HepG2 (cell line): ENCODE results near the gene PHYH. TPM values are rescaled to one million over a fixed set of nuclear protein-coding genes. Genes with fewer than 3 reads are reported as not detected.

ENCODE experiments used
- AHR ChIP-seq: IDR thresholded peaks from 2 replicates; pipeline ENCODE4 v1.6.1; 2018; ENCODE audit warnings: missing genetic modification reagents, missing compliant biosample characterization
- ATF7-NPFF ChIP-seq: sonication (generic); formaldehyde crosslinking; IDR thresholded peaks from 2 replicates; pipeline ENCODE4 v1.8.1; 2023; ENCODE audit warnings: mild to moderate bottlenecking, low read depth, missing genetic modification reagents, moderate library complexity
- DBP ChIP-seq: sonication (generic); formaldehyde crosslinking; IDR thresholded peaks from 2 replicates; pipeline ENCODE4 v1.4.0; 2020; ENCODE audit warnings: missing genetic modification reagents; ENCODE audit errors: not compliant biosample characterization
- ETV5 ChIP-seq: IDR thresholded peaks from 2 replicates; pipeline ENCODE4 v1.6.1; 2018; ENCODE audit warnings: missing biosample characterization, missing genetic modification reagents, inconsistent platforms, borderline replicate concordance
- HDAC6 ChIP-seq: fragments of 200-600 bp; sonication (generic); IDR thresholded peaks from 2 replicates; pipeline ENCODE4 v1.7.0; 2017; ENCODE audit warnings: mild to moderate bottlenecking, antibody characterized with exemption, low read length, low read depth
- HINFP ChIP-seq: sonication (generic); formaldehyde crosslinking; IDR thresholded peaks from 2 replicates; pipeline ENCODE4 v1.4.0; 2020; ENCODE audit warnings: low read depth, mild to moderate bottlenecking, missing genetic modification reagents
- MXD1 ChIP-seq: sonication (generic); formaldehyde crosslinking; IDR thresholded peaks from 2 replicates; pipeline ENCODE4 v1.4.0; 2020; ENCODE audit warnings: mild to moderate bottlenecking, missing genetic modification reagents
- PAX8 ChIP-seq: sonication (generic); formaldehyde crosslinking; IDR thresholded peaks from 2 replicates; pipeline ENCODE4 v1.8.0; 2022; ENCODE audit warnings: mild to moderate bottlenecking, missing genetic modification reagents, borderline replicate concordance
- PCBP2 ChIP-seq: fragments of 200-400 bp; formaldehyde crosslinking; optimal IDR thresholded peaks from 2 replicates; pipeline ENCODE3; 2018; ENCODE audit warnings: low read length, low read depth; ENCODE audit not compliant: poor library complexity, severe bottlenecking
- POLR2A ChIP-seq, 2 experiments: IDR thresholded peaks; 2 replicates each; pipeline ENCODE4 v1.6.1; 2011; ENCODE audit warnings: low read depth in 2 of 2, low read length in 2 of 2, mild to moderate bottlenecking in 1 of 2, moderate library complexity in 1 of 2; ENCODE audit not compliant: insufficient read depth in 1 of 2
- REL ChIP-seq: sonication (generic); formaldehyde crosslinking; conservative IDR thresholded peaks from 2 replicates; pipeline ENCODE4 v1.8.0; 2022; ENCODE audit warnings: mild to moderate bottlenecking, missing genetic modification reagents, moderate library complexity
- SKIL ChIP-seq: sonication (generic); formaldehyde crosslinking; IDR thresholded peaks from 2 replicates; pipeline ENCODE4 v1.8.0; 2022; ENCODE audit warnings: missing genetic modification reagents, mild to moderate bottlenecking, moderate library complexity, borderline replicate concordance
- TAF15 ChIP-seq: fragments of 200-400 bp; formaldehyde crosslinking; IDR thresholded peaks from one replicate; pipeline ENCODE4 v1.6.1; 2018; ENCODE audit warnings: mild to moderate bottlenecking, low read depth, low read length; ENCODE audit not compliant: poor library complexity, severe bottlenecking
- TBL1XR1 ChIP-seq: fragments of 150-350 bp; IDR thresholded peaks from 2 replicates; pipeline ENCODE4 v1.6.1; 2014; ENCODE audit warnings: borderline replicate concordance, low read length; ENCODE audit not compliant: partially characterized antibody
- TFAP4 ChIP-seq: sonication (generic); IDR thresholded peaks from 2 replicates; pipeline ENCODE4 v1.6.1; 2016; ENCODE audit warnings: low read depth, borderline replicate concordance
- TSC22D2 ChIP-seq: sonication (generic); formaldehyde crosslinking; IDR thresholded peaks from 2 replicates; pipeline ENCODE4 v1.5.1; 2020; ENCODE audit warnings: missing genetic modification reagents, mild to moderate bottlenecking, borderline replicate concordance
- ZNF160 ChIP-seq: sonication (generic); formaldehyde crosslinking; IDR thresholded peaks from 2 replicates; pipeline ENCODE4 v1.8.0; 2022; ENCODE audit warnings: mild to moderate bottlenecking, inconsistent platforms, missing genetic modification reagents
- ZNF18 ChIP-seq: sonication (generic); formaldehyde crosslinking; IDR thresholded peaks from 2 replicates; pipeline ENCODE4 v1.8.0; 2022; ENCODE audit warnings: mild to moderate bottlenecking, missing genetic modification reagents; ENCODE audit not compliant: insufficient replicate concordance
- ZNF235 ChIP-seq: sonication (generic); formaldehyde crosslinking; IDR thresholded peaks from 2 replicates; pipeline ENCODE4 v1.8.1; 2023; ENCODE audit warnings: mild to moderate bottlenecking, missing genetic modification reagents, borderline replicate concordance
- ZNF484 ChIP-seq: sonication (generic); formaldehyde crosslinking; IDR thresholded peaks from 2 replicates; pipeline ENCODE4 v1.5.1; 2020; ENCODE audit warnings: mild to moderate bottlenecking, low read depth, missing genetic modification reagents, borderline replicate concordance
- ZNF788 ChIP-seq: sonication (generic); formaldehyde crosslinking; IDR thresholded peaks from 2 replicates; pipeline ENCODE4 v1.5.0; 2020; ENCODE audit warnings: mild to moderate bottlenecking, missing genetic modification reagents, borderline replicate concordance
- polyA plus RNA-seq, 8 experiments: library from polyadenylated mRNA; depleted of rRNA in 3 of 8; stranded (reverse) in 7 of 8; unstranded in 1 of 8; fragments of >200 nt; fragmentation: Illumina TruSeq in 4 of 8; extraction: Trizol in 4 of 8; gene quantifications; 2 replicates each; pipeline versions ENCODE4 v1.2.1 to v1.2.3, GENCODE V29; 2011 to 2016; ENCODE audit warnings: low read depth in 4 of 8, missing spikeins in 1 of 8, mixed read lengths in 1 of 8; ENCODE audit not compliant: insufficient read depth in 1 of 8
- total RNA-seq, 5 experiments: library from RNA; depleted of rRNA; stranded (reverse); fragments of >200 nt; fragmentation: Illumina TruSeq; extraction: Trizol; gene quantifications; 2 replicates each; pipeline ENCODE4 v1.2.3, GENCODE V29; 2016; ENCODE audit warnings: low read depth in 1 of 5

PHYH gene
- total and polyA plus RNA-seq, 2 of the 13 experiments (the other 11 are each of a cell fraction or from before 2014, with no cell fraction given), result 27.2 to 34.5 TPM

GRCh38 chr10:13348216-13349017 is 48.6 kb upstream of the PHYH start, which contains the start of gene SEPHS1 (continued):
- TF ChIP-seq SKIL (no peak), AHR (CRISPR knock-in tag) (no peak), DBP (CRISPR knock-in tag) (no peak), ZNF235 (CRISPR knock-in tag) (no peak), MXD1 (no peak; the same call in none of the 2 replicates), HINFP (CRISPR knock-in tag) (no peak), ETV5 (CRISPR knock-in tag) (peak; percentile 42), ZNF18 (CRISPR knock-in tag) (no peak), ATF7-NPFF (no peak), TBL1XR1 (no peak), PAX8 (CRISPR knock-in tag) (no peak), TFAP4 (peak; percentile 43; the same call in 1 of the 2 replicates), POLR2A (IDR thresholded peaks at IDR 0.05; ENCODE audit: insufficient read depth in 1 of 2, low read depth in 2 of 2, low read length in 2 of 2) (peak; percentile 57 to 62; a peak in 3 of 4 replicates), ZNF160 (CRISPR knock-in tag) (0 out of 2 replicates have a peak, but pooled peaks have one; percentile 30), REL (CRISPR knock-in tag) (no peak), TAF15 (no peak), PCBP2 (no peak), HDAC6 (no peak), ZNF484 (CRISPR knock-in tag) (no peak), TSC22D2 (CRISPR knock-in tag) (no peak), ZNF788 (CRISPR knock-in tag) (no peak)
